BE2C (cell line): ENCODE measurements around the gene AGBL1.

Experiments used
- DNase-seq: peaks from one replicate; pipeline ENCODE4 v3.0.0-alpha.2; 2020
- H3K27me3 ChIP-seq: fragments of 250-450 bp; sonication (Bioruptor Pico); 2 replicates; pipeline ENCODE4 v1.5.1; 2020; ENCODE audit warnings: mild to moderate bottlenecking
- H3K36me3 ChIP-seq: fragments of 250-450 bp; sonication (Bioruptor Pico); 2 replicates; pipeline ENCODE4 v1.5.1; 2020; ENCODE audit warnings: mild to moderate bottlenecking
- H3K4me1 ChIP-seq: fragments of 250-450 bp; sonication (Bioruptor Pico); 2 replicates; pipeline ENCODE4 v1.5.1; 2020
- H3K4me3 ChIP-seq: 2 replicates; pipeline ENCODE4 v1.5.1; 2011; ENCODE audit warnings: low read depth, low read length
- H3K9me3 ChIP-seq: fragments of 250-450 bp; sonication (Bioruptor Pico); 2 replicates; pipeline ENCODE4 v1.5.1; 2020
- TF ChIP-seq, protein P1 (sequence below): IDR thresholded peaks from 2 replicates; pipeline ENCODE4 v1.5.1; 2012; ENCODE audit warnings: mild to moderate bottlenecking, low read depth, low read length

Gene AGBL1

DNA sequence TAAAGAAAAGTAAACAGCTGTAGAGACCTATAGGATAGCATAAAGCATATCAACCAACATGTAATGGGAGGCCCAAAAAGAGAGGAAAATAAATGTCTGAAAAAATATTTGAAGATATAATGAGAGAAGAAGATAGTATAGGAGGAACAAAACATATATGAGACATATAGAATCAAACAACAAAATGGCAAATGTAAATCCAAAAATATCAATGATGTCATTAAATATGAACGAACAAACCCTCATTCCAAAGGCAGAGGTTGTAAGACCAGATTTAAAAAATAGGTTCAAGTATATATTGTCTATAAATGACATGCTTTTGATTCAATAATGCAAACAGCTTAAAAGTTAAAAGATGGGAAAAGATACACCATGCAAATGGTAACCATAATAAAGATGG, 470.4 kb downstream of the AGBL1 start:
- H3K4me3 ChIP-seq, result no peak overlapping the region
- no peaks in the 10 kb centered on the region for H3K9me3 ChIP-seq
- TF ChIP-seq, protein P1, sequence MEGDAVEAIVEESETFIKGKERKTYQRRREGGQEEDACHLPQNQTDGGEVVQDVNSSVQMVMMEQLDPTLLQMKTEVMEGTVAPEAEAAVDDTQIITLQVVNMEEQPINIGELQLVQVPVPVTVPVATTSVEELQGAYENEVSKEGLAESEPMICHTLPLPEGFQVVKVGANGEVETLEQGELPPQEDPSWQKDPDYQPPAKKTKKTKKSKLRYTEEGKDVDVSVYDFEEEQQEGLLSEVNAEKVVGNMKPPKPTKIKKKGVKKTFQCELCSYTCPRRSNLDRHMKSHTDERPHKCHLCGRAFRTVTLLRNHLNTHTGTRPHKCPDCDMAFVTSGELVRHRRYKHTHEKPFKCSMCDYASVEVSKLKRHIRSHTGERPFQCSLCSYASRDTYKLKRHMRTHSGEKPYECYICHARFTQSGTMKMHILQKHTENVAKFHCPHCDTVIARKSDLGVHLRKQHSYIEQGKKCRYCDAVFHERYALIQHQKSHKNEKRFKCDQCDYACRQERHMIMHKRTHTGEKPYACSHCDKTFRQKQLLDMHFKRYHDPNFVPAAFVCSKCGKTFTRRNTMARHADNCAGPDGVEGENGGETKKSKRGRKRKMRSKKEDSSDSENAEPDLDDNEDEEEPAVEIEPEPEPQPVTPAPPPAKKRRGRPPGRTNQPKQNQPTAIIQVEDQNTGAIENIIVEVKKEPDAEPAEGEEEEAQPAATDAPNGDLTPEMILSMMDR, result no peak
- DNase-seq, result no peak
- H3K27me3 ChIP-seq, result no peaks in the 10 kb centered on the region
- no peaks in the 10 kb centered on the region for H3K4me1 ChIP-seq
- no peaks in the 10 kb centered on the region for H3K36me3 ChIP-seq

DNA sequence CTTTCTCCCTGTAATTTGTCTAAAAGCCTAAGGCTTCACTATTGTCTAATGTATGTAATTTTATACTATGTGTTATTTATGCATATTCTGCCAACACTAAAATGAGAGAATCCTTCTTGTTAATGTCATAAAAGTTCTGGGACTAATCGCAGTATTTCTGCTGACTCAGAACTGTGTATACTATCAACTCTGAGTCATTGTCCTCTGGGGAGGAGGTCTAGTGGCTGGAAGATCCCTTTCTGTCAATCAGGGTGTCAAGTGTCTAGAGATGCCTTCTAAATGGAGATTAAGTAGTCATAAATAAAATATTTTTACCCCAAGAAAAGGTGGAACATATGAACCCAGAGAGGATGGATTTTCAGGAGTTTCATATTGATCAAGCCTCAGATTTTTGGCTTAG, 473.4 kb downstream of the AGBL1 start:
- Histone ChIP-seq H3K36me3 (no peaks in the 10 kb centered on the region), H3K9me3 (no peaks in the 10 kb centered on the region), H3K4me3 (no peak overlapping the region), H3K27me3 (no peaks in the 10 kb centered on the region), H3K4me1 (no peaks in the 10 kb centered on the region)
- DNase-seq, result no peak
- TF ChIP-seq, protein P1, result no peak

DNA sequence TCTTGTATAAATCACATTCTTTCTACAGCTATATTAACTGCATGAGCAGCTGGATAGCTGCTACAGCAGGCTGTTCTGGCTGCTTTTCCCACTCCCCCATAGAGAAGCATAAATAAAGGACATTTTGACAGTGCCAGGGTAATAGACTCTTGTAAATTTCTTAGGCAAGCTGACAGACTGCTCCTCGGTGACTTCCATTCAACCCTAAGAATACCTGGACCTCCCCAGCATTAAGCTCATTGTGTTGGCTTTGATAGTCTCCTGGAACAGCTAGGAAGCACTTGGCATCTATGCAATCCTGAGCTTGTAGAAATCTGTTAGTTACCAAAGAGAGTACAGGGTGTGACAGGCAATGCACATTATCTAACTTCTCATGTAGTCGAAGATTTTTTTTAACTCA, 475.4 kb downstream of the AGBL1 start:
- H3K4me1 ChIP-seq, result no peaks in the 10 kb centered on the region
- no peaks in the 10 kb centered on the region for H3K27me3 ChIP-seq
- no peak for DNase-seq
- H3K36me3 ChIP-seq, result no peaks in the 10 kb centered on the region
- no peaks in the 10 kb centered on the region for H3K9me3 ChIP-seq
- TF ChIP-seq, protein P1, result no peak
- no peak overlapping the region for H3K4me3 ChIP-seq

DNA sequence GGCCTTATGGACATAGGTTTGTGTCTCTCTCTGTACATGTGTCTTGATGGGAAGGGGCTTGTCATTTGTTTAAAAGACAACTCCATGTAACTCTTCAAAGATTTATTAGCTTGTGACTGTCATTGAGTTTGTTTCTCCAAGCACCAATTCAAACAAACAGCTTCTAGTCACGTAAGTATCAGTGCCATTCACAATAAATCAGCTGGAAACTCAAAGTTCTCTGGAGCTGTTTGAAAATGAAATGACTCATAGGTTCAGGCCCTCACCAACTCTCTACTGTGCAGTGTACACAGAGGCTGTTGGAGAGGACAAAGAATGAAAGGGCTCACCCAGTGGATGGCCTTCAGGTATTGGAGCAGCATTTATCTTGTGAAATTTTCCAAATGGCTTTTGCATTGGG, 476.3 kb downstream of the AGBL1 start:
- H3K36me3 ChIP-seq, result no peaks in the 10 kb centered on the region
- no peaks in the 10 kb centered on the region for H3K27me3 ChIP-seq
- no peaks in the 10 kb centered on the region for H3K4me1 ChIP-seq
- no peak overlapping the region for H3K4me3 ChIP-seq
- H3K9me3 ChIP-seq, result no peaks in the 10 kb centered on the region
- no peak for DNase-seq
- TF ChIP-seq, protein P1, result no peak

DNA sequence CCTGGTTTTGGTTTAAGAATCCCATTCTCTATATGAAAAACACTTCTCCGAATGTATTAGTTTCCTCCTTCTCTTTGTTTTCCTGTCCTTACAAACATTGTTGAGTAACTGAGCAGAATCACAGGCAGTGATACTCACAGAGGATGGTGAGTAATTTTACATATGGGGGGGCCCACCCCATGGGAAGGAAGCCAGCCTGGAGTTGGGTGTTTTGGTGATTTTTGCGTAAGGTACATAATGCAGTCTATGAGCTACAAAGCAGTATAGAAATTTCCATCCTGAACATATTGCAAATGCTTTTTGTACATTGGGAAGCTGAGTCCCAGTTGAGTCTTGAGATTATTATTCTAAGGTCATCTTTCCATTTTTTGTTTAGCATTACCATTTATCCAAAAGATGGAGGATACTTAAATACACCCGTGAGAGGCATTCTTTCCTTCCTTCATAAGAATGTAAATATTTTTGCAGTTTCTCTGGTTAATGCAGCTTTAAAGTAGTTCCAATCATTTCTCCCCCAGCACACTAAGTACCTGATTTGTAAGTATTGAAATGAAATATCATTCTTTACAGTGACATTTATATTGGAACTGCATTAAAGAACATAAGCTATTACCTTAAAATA, 476.8 kb downstream of the AGBL1 start:
- no peak for DNase-seq
- TF ChIP-seq, protein P1, result no peak
- no peak overlapping the region for H3K4me3 ChIP-seq
- no peaks in the 10 kb centered on the region for H3K27me3 ChIP-seq
- H3K36me3 ChIP-seq, result no peaks in the 10 kb centered on the region
- H3K4me1 ChIP-seq, result no peaks in the 10 kb centered on the region
- no peaks in the 10 kb centered on the region for H3K9me3 ChIP-seq

DNA sequence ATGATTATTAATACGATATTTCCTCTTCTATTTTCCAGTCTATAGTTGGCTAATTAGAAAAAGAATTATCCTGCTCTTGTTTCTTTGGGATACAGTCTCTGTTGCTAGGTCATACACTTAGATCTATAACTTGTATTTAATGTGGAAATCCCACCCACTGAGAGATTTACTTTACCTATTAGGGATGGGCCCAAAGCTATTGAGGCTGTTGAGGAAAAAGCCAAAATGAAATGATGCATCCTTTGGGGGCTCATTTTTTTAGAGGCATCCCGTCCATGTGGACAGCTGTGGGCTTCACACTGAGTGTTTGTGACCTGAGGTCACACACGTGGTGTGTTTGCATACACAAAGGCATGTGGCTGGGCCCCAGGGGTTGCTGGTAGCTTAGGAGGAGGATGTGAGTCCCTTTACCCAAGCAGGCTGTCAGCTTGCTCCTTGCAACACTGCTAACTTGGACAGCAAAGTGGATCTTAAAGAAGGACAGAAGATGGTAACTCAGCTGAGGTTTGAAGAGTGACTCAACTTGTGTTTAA, 477.4 kb downstream of the AGBL1 start:
- H3K4me1 ChIP-seq, result no peaks in the 10 kb centered on the region
- TF ChIP-seq, protein P1, result no peak
- no peaks in the 10 kb centered on the region for H3K27me3 ChIP-seq
- no peak overlapping the region for H3K4me3 ChIP-seq
- H3K9me3 ChIP-seq, result no peaks in the 10 kb centered on the region
- no peak for DNase-seq
- H3K36me3 ChIP-seq, result no peaks in the 10 kb centered on the region
